CD4-positive, alpha-beta T cell (primary cell): Measurements from ENCODE around the gene TRMT61A. TPM values are rescaled to one million over a fixed set of nuclear protein-coding genes. Genes with fewer than 3 reads are reported as not detected.
A peak's percentile ranks its signal among the peaks of the same experiment; 100 is the strongest.

ENCODE experiments used
- ATAC-seq: fragments of 200-7000 bp; cut with Tn5 transposase; one replicate; pipeline ENCODE4 v1.10.0; 2022; ENCODE audit warnings: mild to moderate bottlenecking; ENCODE audit not compliant: poor library complexity
- CTCF ChIA-PET: fragments of 350-600 bp; sonication (Branson Sonifier 250); formaldehyde crosslinking; loops from one replicate; lab custom pipeline; 2021; ENCODE audit warnings: antibody characterized with exemption, inconsistent platforms; lab: Charles Lee
- POLR2A ChIA-PET: fragments of 350-600 bp; sonication (Branson Sonifier 250); formaldehyde crosslinking; loops from one replicate; lab custom pipeline; 2021; ENCODE audit warnings: antibody characterized with exemption, inconsistent platforms; lab: Charles Lee
- DNase-seq, 14 experiments: peaks; one replicate each; pipeline ENCODE4 v3.0.0-alpha.2; 2013 to 2020; ENCODE audit warnings: mixed read lengths in 2 of 14
- H3K27ac ChIP-seq, 2 donors: one replicate each; pipeline versions ENCODE4 v1.5.1 to v1.7.0; 2013; ENCODE audit warnings: low read length in 2 of 2, low read depth in 1 of 2, mild to moderate bottlenecking in 1 of 2
- H3K27me3 ChIP-seq, 2 experiments: 1 replicate in 1 of 2; 2 replicates in 1 of 2; pipeline versions ENCODE4 v1.6.1 to v1.7.0; 2013; ENCODE audit warnings: low read length in 2 of 2, control low read depth in 1 of 2, mild to moderate bottlenecking in 1 of 2, moderate library complexity in 1 of 2; ENCODE audit not compliant: insufficient read depth in 2 of 2, control insufficient read depth in 1 of 2
- H3K36me3 ChIP-seq: one replicate; pipeline ENCODE4 v1.6.1; 2013; ENCODE audit warnings: low read length, control low read depth; ENCODE audit not compliant: insufficient read depth
- H3K4me1 ChIP-seq: one replicate; pipeline ENCODE4 v1.6.1; 2013; ENCODE audit warnings: low read length, control low read depth; ENCODE audit not compliant: insufficient read depth
- H3K4me3 ChIP-seq: one replicate; pipeline ENCODE4 v1.5.1; 2013; ENCODE audit warnings: mild to moderate bottlenecking, low read length, moderate library complexity
- H3K9me3 ChIP-seq, 2 experiments: 1 replicate in 1 of 2; 2 replicates in 1 of 2; pipeline versions ENCODE4 v1.6.1 to v1.7.0; 2013; ENCODE audit warnings: low read length in 2 of 2, mild to moderate bottlenecking in 2 of 2, control low read depth in 1 of 2, moderate library complexity in 1 of 2; ENCODE audit not compliant: control insufficient read depth in 1 of 2, insufficient read depth in 1 of 2
- H3K27ac Mint-ChIP-seq: one replicate; pipeline ENCODE4 v1.8.0; 2020; ENCODE audit warnings: mixed read lengths
- H3K27me3 Mint-ChIP-seq: one replicate; pipeline ENCODE4 v1.8.0; 2021; ENCODE audit warnings: mixed read lengths
- H3K36me3 Mint-ChIP-seq: one replicate; pipeline ENCODE4 v1.8.0; 2021; ENCODE audit warnings: low read depth, mixed read lengths
- H3K4me1 Mint-ChIP-seq: one replicate; pipeline ENCODE4 v1.8.0; 2021; ENCODE audit warnings: low read depth, mixed read lengths
- H3K4me3 Mint-ChIP-seq: one replicate; pipeline ENCODE4 v1.8.0; 2020; ENCODE audit warnings: mild to moderate bottlenecking, mixed read lengths
- H3K9me3 Mint-ChIP-seq: one replicate; pipeline ENCODE4 v1.8.0; 2020; ENCODE audit warnings: mixed read lengths
- intact Hi-C, 2 experiments: fragments of 100-400 bp; cut with DNase I in 1 of 2; cut with micrococcal nuclease in 1 of 2; formaldehyde crosslinking; loops; one replicate each; pipeline versions ENCODE4 v1.15.1 to v1.9.0; 2023 to 2025; cut with DNase I, micrococcal nuclease
- total RNA-seq, 174 experiments: library from RNA in 2 of 174; stranded (reverse) in 2 of 174; gene quantifications; one replicate each; pipeline ENCODE4 v1.2.3 and lab custom pipeline; 2021 to 2026
- TF ChIP-seq, protein P1 (sequence below): fragments of 200-600 bp; IDR thresholded peaks from one replicate; pipeline ENCODE4 v1.8.0; 2022; ENCODE audit warnings: antibody characterized with exemption, mild to moderate bottlenecking

Gene TRMT61A
- total RNA-seq, 2 experiments from 2014 or later, result 9.2 to 9.8 TPM

DNA sequence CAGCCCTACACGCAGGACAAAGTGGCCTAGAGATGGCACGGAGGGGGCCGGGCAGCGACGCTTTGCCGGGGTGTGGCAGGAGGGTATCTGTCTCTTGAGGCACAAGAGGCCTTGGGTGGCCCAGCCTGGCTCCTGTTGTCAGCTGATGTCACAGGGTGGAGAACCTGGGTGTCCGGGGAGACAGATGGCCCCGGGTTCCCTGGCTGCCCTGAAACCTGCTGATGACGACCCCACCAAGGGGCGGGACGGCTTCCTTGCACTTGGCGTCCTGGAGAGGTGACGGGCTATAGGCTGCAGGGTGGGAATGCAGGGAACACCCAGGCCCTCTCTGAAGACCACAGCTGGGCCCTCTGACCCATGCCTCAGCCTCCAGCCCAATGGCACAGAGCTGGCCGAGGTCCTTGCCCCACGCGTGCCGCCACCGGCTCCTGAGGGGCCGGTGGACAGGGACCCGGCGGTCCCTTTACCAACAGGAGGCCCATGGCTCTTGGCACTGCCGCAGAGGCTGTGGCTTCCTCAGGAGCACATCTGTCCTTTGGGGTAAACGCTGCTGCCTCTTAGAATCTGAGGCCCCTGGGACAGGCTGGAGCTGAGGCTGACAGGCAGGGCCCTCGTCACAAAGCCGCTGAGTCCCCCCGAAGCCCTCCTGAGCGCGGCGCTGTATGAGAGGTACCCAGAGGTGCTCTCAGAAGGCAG is 16.4 kb downstream of the TRMT61A start:
- no peak overlapping the region for H3K27ac Mint-ChIP-seq
- Histone ChIP-seq H3K4me1 (peaks cover 8% of the 10 kb centered on the region), H3K36me3 (no peaks in the 10 kb centered on the region), H3K4me3 (no peak overlapping the region), H3K27ac (no peak overlapping the region), H3K27me3 (peaks cover 3 to 8% of the 10 kb centered on the region in 2 experiments), H3K9me3 (no peaks in the 10 kb centered on the region)
- DNase-seq (no peak), ATAC-seq (no peak)
- TF ChIP-seq, protein P1, sequence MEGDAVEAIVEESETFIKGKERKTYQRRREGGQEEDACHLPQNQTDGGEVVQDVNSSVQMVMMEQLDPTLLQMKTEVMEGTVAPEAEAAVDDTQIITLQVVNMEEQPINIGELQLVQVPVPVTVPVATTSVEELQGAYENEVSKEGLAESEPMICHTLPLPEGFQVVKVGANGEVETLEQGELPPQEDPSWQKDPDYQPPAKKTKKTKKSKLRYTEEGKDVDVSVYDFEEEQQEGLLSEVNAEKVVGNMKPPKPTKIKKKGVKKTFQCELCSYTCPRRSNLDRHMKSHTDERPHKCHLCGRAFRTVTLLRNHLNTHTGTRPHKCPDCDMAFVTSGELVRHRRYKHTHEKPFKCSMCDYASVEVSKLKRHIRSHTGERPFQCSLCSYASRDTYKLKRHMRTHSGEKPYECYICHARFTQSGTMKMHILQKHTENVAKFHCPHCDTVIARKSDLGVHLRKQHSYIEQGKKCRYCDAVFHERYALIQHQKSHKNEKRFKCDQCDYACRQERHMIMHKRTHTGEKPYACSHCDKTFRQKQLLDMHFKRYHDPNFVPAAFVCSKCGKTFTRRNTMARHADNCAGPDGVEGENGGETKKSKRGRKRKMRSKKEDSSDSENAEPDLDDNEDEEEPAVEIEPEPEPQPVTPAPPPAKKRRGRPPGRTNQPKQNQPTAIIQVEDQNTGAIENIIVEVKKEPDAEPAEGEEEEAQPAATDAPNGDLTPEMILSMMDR, result no peak
- CTCF ChIA-PET, result interaction anchor here (2.2 to 3.8 kb wide), 2 partner anchors 24 to 27 kb away, joined by 7 to 22 read pairs; no protein-coding TSS in a partner anchor
- no peaks in the 10 kb centered on the region for H3K9me3 Mint-ChIP-seq
- H3K36me3 Mint-ChIP-seq, result no peaks in the 10 kb centered on the region
- no peak overlapping the region for H3K4me3 Mint-ChIP-seq
- POLR2A ChIA-PET, result no interaction called here
- no peaks in the 10 kb centered on the region for H3K27me3 Mint-ChIP-seq
- intact Hi-C loops, result loop anchor here in 1 of 2 experiments (5.0 kb wide), 1 partner anchor 438 kb away; no protein-coding TSS in a partner anchor
- no peaks in the 10 kb centered on the region for H3K4me1 Mint-ChIP-seq

GRCh38 chr14:103545915-103546651 is 17.1 kb downstream of the TRMT61A start:
- DNase-seq (no peak), ATAC-seq (no peak)
- Mint-ChIP-seq H3K4me1 (no peaks in the 10 kb centered on the region), H3K4me3 (no peak overlapping the region), H3K36me3 (no peaks in the 10 kb centered on the region), H3K27me3 (no peaks in the 10 kb centered on the region), H3K27ac (no peak overlapping the region), H3K9me3 (no peaks in the 10 kb centered on the region)
- ChIA-PET POLR2A (no interaction called here), CTCF (interaction anchor here (0.6 to 3.8 kb wide), 4 partner anchors 25 to 46 kb away, joined by 3 to 22 read pairs (median 6); no protein-coding TSS in a partner anchor)
- TF ChIP-seq, protein P1, result no peak
- intact Hi-C loops, result loop anchor here (1.0 to 5.0 kb wide), 4 partner anchors 28 to 441 kb away; no protein-coding TSS in a partner anchor
- H3K9me3 ChIP-seq, result no peaks in the 10 kb centered on the region
- peaks cover 3 to 8% of the 10 kb centered on the region in 2 experiments for H3K27me3 ChIP-seq
- H3K4me1 ChIP-seq, result peaks cover 8% of the 10 kb centered on the region
- no peak overlapping the region for H3K4me3 ChIP-seq
- H3K27ac ChIP-seq, result no peak overlapping the region
- H3K36me3 ChIP-seq, result no peaks in the 10 kb centered on the region

DNA sequence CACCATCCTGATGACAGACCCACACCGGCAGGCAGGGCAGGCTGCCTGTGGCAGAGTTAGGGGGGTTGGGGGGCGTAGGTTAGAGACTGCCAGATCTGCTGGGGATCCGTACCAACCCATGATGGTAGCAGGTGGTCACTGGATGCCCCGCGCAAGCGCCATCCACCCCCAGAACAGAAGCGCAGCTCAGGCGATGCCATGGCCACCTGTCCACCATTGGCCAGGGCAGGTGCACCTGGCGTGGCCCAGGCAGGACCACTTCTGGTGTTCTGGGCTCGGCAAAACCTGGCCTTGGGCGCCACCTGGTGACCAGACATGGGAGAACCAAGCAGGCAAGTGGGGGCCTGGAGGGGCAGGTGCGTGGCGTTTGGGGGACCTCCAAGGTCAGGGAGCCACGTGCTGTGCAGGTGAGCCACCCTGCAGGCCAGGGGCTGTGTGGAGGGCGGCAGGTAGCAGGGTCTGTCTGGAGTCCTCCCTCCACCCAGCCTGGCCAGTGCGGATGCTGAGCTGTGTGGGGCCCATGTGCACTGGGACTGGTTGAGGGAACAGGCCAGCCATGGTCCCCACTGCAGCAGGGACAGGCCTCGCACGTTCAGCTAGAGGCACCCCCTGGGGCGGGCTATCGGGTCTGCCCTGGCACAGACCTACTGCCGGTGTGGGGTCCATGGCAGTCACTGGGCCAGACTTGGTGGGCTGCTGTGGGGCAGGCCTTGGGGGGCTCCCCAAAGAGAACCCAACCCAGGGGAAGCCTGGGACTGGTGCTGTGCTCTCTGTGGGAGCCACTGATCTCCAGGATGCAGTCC is 17.9 kb downstream of the TRMT61A start:
- Mint-ChIP-seq H3K27me3 (no peaks in the 10 kb centered on the region), H3K9me3 (no peaks in the 10 kb centered on the region), H3K36me3 (no peaks in the 10 kb centered on the region), H3K4me3 (no peak overlapping the region), H3K4me1 (no peaks in the 10 kb centered on the region), H3K27ac (no peak overlapping the region)
- ATAC-seq (peak; percentile 88), DNase-seq (peak; percentile 59 to 85 (median 71))
- POLR2A ChIA-PET, result no interaction called here
- TF ChIP-seq, protein P1, result peak; percentile 92
- Histone ChIP-seq H3K4me3 (no peak overlapping the region), H3K27ac (no peak overlapping the region), H3K27me3 (peaks cover 3 to 8% of the 10 kb centered on the region in 2 experiments), H3K4me1 (peaks cover 8% of the 10 kb centered on the region), H3K9me3 (no peaks in the 10 kb centered on the region), H3K36me3 (no peaks in the 10 kb centered on the region)
- CTCF ChIA-PET, result interaction anchor here (0.6 to 3.8 kb wide), 5 partner anchors 26 to 47 kb away, joined by 3 to 22 read pairs (median 6); no protein-coding TSS in a partner anchor
- intact Hi-C loops, result loop anchor here (1.0 to 5.0 kb wide), 4 partner anchors 29 to 442 kb away; no protein-coding TSS in a partner anchor
